GM18519 (cell line): ENCODE data around the gene NFKBIA.
"Not testable (repeated sequence)": the region's sequence is repeated elsewhere in the genome, so short reads cannot be mapped to it uniquely, and the experiment has no call there.

Experiments
- ATAC-seq: cut with Tn5 transposase; IDR thresholded peaks from one replicate; pipeline ENCODE4 v1.9.1; 2021; ENCODE audit warnings: mild to moderate bottlenecking, moderate library complexity; ENCODE audit not compliant: unreplicated experiment, low FRiP score

Gene NFKBIA

GRCh38 chr14:35369701-35370191, 34.8 kb downstream of the NFKBIA start:
- no peak for ATAC-seq

GRCh38 chr14:35368583-35369392, 35.8 kb downstream of the NFKBIA start:
- ATAC-seq = no peak

DNA sequence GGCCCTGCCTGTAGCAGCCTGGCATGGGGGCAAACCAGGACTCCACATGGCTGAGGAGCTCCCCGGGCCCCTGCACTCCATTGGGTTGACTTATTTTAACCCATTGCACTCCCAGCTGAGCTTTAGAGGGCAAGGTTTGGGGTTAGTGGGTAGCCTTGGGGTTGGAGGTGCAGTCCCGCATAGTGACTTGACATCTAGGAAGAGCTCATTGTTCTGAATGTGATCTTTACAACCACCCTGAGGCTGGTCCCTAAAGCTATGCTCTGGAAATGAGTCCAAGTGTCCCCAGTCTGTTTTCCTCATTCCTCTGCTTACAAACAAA, 36.4 kb downstream of the NFKBIA start:
- ATAC-seq = no peak

DNA sequence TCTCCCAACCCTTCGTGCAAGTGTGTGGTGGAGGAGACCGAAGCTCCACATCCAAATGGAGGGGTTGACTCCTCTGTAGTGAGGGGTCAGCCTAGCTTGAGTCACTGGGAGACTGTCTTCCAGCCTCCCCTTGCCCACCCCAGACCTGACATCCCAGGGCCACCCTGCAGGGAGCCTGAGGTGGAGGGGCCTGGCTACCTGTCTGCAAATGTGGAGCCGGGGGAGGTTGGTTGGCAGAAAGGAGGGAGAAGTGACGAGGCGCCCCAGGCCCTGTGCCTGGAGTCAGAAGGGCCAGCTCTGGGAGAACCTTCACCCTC, 37.5 kb downstream of the NFKBIA start:
- no peak for ATAC-seq

DNA sequence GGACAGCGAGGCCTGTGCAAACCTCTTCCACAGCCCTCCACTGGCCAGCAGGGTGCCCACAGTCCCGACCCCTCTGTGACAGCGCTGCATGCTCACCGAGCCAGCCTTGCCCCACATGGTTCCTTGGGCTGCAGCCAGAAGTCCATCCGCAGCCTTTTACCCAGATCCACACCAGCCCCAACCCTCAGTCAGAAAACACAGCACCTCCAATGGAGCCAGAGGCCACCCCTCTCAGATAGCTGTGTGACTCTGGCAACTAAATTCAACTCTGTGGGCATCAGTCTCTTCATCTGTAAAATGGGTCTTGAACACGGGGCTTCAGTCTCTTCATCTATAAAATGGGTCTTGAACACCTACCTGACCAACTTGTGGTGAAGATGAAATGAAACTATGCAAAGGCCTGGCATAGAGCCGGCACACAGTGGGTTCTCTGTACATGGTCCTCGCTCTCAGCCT, 38.0 kb downstream of the NFKBIA start:
- no peak for ATAC-seq

- ATAC-seq = no peak
Measured at GRCh38 chr14:35366056-35366451, 38.5 kb downstream of the NFKBIA start.

DNA sequence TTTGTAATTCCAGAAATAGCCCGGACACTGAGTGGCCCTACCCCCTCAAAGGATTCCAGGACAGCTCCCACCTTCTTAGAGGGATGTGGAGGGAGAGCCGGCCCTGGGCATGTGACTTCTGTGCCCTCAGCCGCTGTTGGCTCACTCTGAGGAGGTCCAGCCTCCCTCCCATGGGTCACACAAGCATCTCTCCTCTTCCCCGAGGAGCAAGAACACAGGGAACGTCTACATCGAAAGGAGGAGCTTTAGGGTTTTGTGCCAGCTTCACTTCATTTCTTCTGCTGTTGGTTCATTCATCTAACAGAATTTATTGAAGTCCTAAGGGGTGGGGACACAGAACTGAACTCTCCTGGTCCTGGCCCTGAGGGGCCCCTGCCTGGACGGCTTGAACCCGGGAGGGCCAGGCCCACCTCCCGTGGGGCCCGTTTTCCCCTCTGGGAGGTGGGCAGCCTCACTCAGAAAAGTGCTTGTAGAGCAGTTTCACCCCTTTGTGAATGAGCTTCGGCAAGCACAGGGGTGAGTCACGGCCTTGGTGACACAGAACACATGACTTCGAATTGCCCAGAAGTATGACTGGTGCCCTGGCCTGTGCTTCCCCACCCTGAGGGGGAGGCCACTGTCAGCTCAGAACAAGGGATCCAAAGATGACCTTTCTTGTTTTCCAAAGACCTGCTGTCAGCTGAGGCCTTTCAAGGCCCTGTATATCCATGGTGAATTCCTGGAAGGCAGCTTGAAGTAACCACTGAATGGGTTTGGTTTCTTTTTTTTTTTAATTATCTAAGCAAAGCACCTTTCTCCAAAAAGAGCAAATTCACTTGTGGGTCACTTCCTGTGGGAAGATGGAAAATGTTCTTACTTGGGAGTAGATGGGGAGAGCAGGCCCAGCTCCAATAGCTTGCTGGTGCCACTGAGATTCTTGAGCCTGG, 39.2 kb downstream of the NFKBIA start:
- no peak for ATAC-seq

DNA sequence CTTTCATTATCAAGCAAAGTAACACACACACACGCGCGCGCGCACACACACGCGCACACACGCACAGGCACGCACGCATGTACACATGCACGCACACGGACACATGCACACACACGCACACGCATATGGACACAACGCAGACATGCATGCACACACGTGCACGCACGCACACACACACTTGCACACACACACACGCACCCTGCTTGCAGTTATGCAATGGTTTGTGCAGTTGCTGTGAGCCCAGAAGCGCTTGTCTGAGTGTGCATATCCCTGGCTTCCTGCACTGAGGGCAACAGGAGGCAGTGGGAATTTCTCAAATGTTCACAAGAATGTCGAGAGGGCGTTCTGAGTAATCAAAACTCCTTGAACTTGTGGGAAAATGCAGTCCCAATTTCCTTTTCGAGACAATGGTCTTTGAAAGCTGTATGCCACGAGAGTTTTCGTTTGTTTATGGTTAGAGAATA, 41.6 kb downstream of the NFKBIA start:
- ATAC-seq = no peak

GRCh38 chr14:35362450-35362849, 42.1 kb downstream of the NFKBIA start:
- ATAC-seq = no peak

DNA sequence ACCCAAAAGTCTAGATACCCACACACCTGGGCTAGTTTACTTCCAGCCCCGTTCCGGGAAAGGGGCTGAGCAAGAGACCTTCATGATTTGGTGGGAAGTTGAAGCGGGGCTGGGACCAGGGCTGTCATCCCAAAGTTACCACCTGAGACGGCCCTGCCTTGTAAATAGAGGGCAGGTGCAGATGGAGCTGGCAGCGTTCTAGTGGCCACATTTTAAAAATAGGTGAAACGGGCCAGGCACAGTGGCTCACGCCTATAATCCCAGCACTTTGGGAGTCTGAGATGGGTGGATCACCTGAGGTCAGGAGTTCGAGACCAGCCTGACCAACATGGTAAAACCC, 43.4 kb downstream of the NFKBIA start:
- no peak for ATAC-seq

DNA sequence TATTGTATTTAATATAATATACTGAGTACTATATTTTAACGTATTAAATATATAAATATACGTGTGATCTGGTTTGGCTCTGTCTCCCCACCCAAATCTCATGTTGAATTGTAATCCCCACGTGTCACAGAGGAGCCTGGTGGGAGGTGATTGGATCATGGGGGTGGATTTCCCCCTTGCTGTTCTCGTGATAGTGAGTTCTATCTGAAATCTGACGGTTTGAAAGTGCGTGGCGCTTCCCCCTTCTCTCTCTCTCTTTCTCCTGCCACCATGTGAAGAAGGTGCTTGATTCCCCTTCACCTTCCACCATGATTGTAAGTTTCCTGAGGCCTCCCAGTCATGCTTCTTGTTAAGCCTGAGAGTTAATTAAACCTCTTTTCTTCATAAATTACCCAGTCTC, 44.9 kb downstream of the NFKBIA start:
- ATAC-seq = not testable (repeated sequence)

- ATAC-seq = no peak
Measured at GRCh38 chr14:35355981-35356841, 48.3 kb downstream of the NFKBIA start.

DNA sequence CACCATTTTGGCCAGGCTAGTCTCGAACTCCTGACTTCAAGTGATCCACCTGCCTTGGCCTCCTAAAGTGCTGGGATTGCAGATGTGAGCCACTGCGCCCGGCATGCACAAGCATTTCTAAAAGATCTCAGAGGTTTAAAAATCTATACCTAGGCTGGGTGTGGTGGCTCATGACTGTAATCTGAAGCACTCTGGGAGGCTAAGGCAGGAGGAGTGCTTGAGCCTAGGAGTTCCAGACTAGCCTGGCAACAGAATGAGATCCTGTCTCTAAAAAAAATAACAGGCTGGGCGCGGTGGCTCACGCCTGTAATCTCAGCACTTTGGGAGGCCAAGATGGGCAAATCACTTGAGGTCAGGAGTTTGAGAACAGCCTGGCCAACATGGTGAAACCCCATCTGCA, 49.3 kb downstream of the NFKBIA start:
- ATAC-seq = not testable (repeated sequence)

GRCh38 chr14:35353409-35354172, 51.0 kb downstream of the NFKBIA start:
- no peak for ATAC-seq

GRCh38 chr14:35352274-35353233, 52.0 kb downstream of the NFKBIA start:
- no peak for ATAC-seq

DNA sequence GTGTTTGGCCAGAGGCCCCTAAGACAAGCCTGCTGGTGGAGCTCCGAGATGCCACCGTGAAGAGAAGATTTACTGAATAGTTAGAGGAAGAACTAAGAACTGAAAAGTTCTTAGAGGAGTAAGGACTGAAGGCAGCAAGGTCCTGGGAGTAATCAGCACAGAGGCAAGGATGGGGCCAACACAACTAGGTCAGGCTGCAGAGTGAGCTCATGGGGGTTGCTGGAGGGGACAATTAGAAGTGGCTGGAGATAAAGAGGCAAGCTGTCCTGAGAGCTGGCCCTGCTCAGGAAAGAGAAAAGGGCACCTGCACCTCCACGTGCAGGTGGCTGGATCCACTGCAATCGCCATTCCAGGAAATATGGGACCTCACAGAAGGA, 52.7 kb downstream of the NFKBIA start:
- no peak for ATAC-seq
